HG03354 (cell line): ENCODE results near the gene SLC25A36.
A peak's percentile ranks its signal among the peaks of the same experiment; 100 is the strongest.

Experiments used
- ATAC-seq: cut with Tn5 transposase; IDR thresholded peaks from one replicate; pipeline ENCODE4 v1.9.1; 2021; ENCODE audit warnings: mild to moderate bottlenecking; ENCODE audit not compliant: unreplicated experiment, poor library complexity, severe bottlenecking

Gene SLC25A36

GRCh38 chr3:140941434-140942220, at the start of gene SLC25A36:
SLC25A36 (plus strand) TSS chr3:140941836; CDS start chr3:140942055, 219 bp downstream.
- peak; percentile 97 for ATAC-seq

DNA sequence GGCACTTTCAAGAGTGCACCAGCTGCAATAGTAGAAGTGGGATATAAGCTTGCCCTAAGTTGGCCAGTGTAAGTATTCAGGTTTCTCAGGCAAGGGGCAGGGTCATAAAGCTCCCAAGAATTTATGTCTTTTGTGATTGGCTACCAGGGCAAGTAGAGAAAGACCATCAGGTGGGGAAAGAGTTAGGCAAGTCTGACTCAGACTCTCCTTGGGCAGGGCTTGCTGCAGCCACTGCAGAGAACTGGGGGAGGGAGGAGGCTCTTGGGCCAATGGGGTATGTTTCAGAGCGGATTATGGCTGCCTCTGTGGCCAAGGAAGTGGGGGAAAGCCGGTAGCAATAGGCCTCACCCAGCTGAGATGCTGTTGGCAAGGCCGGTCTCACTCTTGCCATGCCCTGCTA, 44.6 kb upstream of the SLC25A36 start:
- ATAC-seq, result no peak

DNA sequence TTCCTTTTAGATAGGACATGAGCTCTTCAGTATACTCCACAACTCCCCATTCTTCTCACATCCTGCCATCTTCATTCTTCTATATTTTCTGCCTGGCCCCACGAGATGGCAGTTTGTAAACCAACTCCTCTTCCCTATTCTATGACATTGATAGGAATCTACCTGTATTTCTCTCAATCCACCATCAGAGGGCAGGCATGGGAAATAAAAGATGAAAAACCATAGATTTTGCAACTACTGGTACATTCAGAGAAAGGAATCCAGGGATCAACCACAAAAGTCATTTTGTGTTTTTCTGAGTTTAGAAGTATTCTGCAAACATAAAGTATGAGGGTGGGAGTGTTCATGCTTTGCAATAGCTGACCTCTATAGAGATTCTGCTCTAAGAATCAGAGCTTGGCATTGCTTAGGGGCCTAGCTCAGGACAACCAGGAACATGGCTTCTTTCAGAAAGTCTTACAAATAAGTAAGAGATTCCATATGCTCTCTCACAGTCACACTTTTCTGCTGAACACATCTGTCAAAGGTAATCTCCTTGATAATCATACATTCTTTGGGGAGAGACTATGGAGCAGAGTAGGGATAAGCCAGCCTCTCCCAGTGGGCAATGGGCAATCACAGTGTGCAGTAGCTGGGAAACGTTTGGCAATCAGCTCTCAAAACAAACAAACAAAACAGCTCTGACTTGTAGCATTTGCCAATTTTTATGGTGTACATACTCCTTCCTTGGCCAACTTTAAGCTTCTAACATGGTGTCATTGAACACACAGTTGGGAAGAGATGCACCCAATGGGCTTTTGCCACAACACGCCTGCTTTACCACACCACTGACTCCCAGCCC, 43.1 kb upstream of the SLC25A36 start:
- peak; percentile 51 for ATAC-seq

GRCh38 chr3:140899363-140899762, 42.3 kb upstream of the SLC25A36 start:
- no peak for ATAC-seq

GRCh38 chr3:140902791-140903190, 38.8 kb upstream of the SLC25A36 start:
- ATAC-seq, result no peak

- ATAC-seq, result no peak
These were observed 38.4 kb upstream of the SLC25A36 start for GRCh38 chr3:140903196-140903595.

DNA sequence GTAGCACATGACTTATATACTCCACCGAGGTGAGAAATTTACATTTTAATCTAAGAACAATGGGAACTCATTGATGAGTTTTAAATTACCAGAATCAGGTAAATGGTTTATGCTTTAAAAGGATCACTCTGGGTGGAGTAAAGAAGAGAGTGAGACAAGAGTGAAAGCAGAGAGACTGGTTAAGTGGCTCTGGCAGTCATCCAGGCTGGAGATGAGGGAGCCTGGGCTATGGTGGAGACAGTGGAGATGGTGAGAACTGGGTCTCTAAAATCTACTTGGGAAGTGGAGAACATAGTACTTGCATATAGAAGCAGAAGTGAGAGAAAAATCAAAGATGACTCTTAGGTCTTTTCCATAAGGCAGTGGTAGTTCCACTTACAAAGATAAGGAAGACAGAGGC, 37.1 kb upstream of the SLC25A36 start:
- ATAC-seq, result no peak

- no peak for ATAC-seq
These were observed 36.1 kb upstream of the SLC25A36 start for GRCh38 chr3:140905559-140905958.

- no peak for ATAC-seq
These were observed 34.9 kb upstream of the SLC25A36 start for GRCh38 chr3:140906785-140907184.

GRCh38 chr3:140910860-140911259, 30.8 kb upstream of the SLC25A36 start:
- ATAC-seq, result no peak

- ATAC-seq, result no peak
These were observed 29.8 kb upstream of the SLC25A36 start for GRCh38 chr3:140911822-140912221.

- ATAC-seq, result no peak
These were observed 27.9 kb upstream of the SLC25A36 start for GRCh38 chr3:140913728-140914127.

- ATAC-seq, result no peak
These were observed 27.2 kb upstream of the SLC25A36 start for GRCh38 chr3:140914384-140914945.

- ATAC-seq, result no peak
These were observed 25.0 kb upstream of the SLC25A36 start for GRCh38 chr3:140916603-140917002.

GRCh38 chr3:140917772-140918171, 23.9 kb upstream of the SLC25A36 start:
- no peak for ATAC-seq

GRCh38 chr3:140920029-140920428, 21.6 kb upstream of the SLC25A36 start:
- no peak for ATAC-seq

DNA sequence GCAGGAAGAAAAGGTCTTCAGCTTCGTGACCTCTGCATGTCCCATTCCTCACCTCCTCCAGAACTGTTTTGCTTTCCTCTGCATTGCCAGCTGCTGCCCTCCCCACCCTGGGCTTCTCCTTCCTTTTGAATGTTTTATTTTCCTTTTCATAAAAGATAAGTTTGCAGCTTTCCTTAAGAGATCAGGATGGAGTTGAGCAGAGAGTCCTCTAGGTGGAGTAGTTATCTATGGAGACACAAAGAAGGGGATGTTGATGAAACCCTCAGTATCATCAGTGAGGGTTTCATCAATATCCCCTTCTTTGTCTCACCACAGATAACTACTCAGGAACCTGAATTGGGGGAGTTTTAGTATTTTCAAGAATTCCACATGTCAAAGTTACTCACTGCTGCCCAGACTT, 19.0 kb upstream of the SLC25A36 start:
- peak; percentile 46 for ATAC-seq

DNA sequence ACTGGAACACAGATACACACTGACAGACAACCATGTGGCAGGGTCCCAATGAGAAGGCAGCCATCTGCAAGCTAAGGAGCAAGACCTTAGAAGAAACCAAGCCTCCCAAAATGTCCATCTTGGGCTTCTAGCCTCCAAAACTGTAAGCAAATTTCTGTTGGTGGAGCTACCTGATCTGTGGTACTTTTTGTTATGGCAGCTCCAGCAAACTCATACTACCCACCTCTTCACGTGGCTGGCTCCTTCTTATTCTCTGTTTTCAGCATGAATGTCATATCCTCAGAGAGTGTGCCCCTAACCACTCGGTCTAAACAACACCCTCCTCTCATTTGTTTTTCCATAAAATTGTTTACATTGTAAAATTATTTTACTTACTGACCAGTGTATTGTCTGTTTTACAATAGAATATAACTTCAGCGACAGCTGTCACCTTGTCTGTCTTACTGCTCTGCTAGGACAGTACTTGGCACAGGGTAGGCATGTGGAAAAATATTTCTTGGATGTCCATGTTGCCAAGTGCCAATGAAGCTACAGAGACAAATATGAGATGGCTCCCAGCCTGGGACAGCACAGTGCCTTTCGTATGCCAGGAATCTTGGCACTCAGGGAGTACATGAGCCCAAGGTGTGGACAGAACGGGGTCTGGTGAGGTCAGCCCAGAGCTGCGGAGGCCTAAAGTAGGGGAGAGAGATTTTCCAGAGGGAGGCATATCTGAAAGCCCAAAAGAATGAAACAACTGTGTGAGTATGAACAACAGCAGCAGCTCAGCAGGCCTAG, 17.4 kb upstream of the SLC25A36 start:
- no peak for ATAC-seq

GRCh38 chr3:140927279-140928069, 14.2 kb upstream of the SLC25A36 start:
- ATAC-seq, result no peak
